GM12878 (cell line): ENCODE measurements around the gene TTC16. TPM values are rescaled to one million over a fixed set of nuclear protein-coding genes. Genes with fewer than 3 reads are reported as not detected.

Experiments
- ATAC-seq: fragments of 200-7000 bp; cut with Tn5 transposase; 3 replicates; pipeline ENCODE4 v1.9.1; 2020; ENCODE audit warnings: mild to moderate bottlenecking, moderate library complexity
- BruUV-seq: library from RNA; stranded (reverse); fragments of 400-500 nt; replicated peaks from 2 replicates; lab custom pipeline; 2021; lab: Mats Ljungman, UMichigan
- CTCF ChIA-PET: fragments of 300-600 bp; sonication (Branson Sonifier 250); formaldehyde crosslinking; extraction: SDS; loops from one replicate; lab custom pipeline; 2021; ENCODE audit warnings: inconsistent platforms; lab: Yijun Ruan, JAX
- POLR2A ChIA-PET: fragments of 350-600 bp; formaldehyde crosslinking; extraction: SDS; loops from one replicate; lab custom pipeline; 2021; ENCODE audit warnings: inconsistent platforms; lab: Charles Lee
- RAD21 ChIA-PET: fragments of 300-600 bp; sonication (Branson Sonifier 250); formaldehyde crosslinking; loops from one replicate; lab custom pipeline; 2023; ENCODE audit warnings: antibody characterized with exemption; ENCODE audit not compliant: unreplicated experiment; lab: Charles Lee
- SMC1A ChIA-PET: fragments of 300-600 bp; sonication (Branson Sonifier 250); formaldehyde crosslinking; loops from one replicate; lab custom pipeline; 2023; ENCODE audit not compliant: unreplicated experiment, uncharacterized antibody; lab: Charles Lee
- DNase-seq: peaks from one replicate; pipeline ENCODE4 v3.0.0-alpha.2; 2011; ENCODE audit warnings: low read depth, low spot score
- FAIRE-seq: peaks from 3 replicates; lab custom pipeline; 2011; peaks lifted over from hg19 to GRCh38; lab: Jason Lieb, UNC
- H2AFZ ChIP-seq: 2 replicates; pipeline ENCODE4 v1.6.0; 2011; ENCODE audit warnings: low read depth, low read length, control low read depth; ENCODE audit not compliant: control insufficient read depth
- H3K27ac ChIP-seq: 2 replicates; pipeline ENCODE4 v1.5.1; 2011; ENCODE audit warnings: control low read depth; ENCODE audit not compliant: control insufficient read depth, insufficient read depth
- H3K27me3 ChIP-seq, 2 experiments: replicated peaks in 1 of 2; 2 replicates each; pipeline versions ENCODE4 v1.6.0 to v1.6.1; 2011; ENCODE audit warnings: low read length in 1 of 2; ENCODE audit not compliant: control insufficient read depth in 2 of 2, insufficient read depth in 2 of 2
- H3K36me3 ChIP-seq, 2 experiments: 2 replicates each; pipeline ENCODE4 v1.5.1; 2011; ENCODE audit warnings: low read length in 1 of 2; ENCODE audit not compliant: control insufficient read depth in 2 of 2, insufficient read depth in 2 of 2
- H3K4me1 ChIP-seq: 2 replicates; pipeline ENCODE4 v1.6.1; 2011; ENCODE audit warnings: mild to moderate bottlenecking, low read length, moderate library complexity, mixed read lengths; ENCODE audit not compliant: control insufficient read depth, insufficient read depth
- H3K4me2 ChIP-seq: 2 replicates; pipeline ENCODE4 v1.6.0; 2011; ENCODE audit warnings: control low read depth; ENCODE audit not compliant: control insufficient read depth, insufficient read depth
- H3K4me3 ChIP-seq: fragments of 200-600 bp; sonication (generic); 2 replicates; pipeline ENCODE4 v1.5.1; 2016
- H3K79me2 ChIP-seq: 2 replicates; pipeline ENCODE4 v1.6.0; 2011; ENCODE audit warnings: low read length; ENCODE audit not compliant: control insufficient read depth, insufficient read depth
- H3K9ac ChIP-seq: 2 replicates; pipeline ENCODE4 v1.8.0; 2011; ENCODE audit warnings: low read length, control low read depth, mixed read lengths; ENCODE audit not compliant: control insufficient read depth, insufficient read depth
- H3K9me3 ChIP-seq: replicated peaks from 3 replicates; pipeline ENCODE4 v1.5.1; 2011; ENCODE audit warnings: mild to moderate bottlenecking, low read length; ENCODE audit not compliant: control insufficient read depth, insufficient read depth
- H4K20me1 ChIP-seq: 2 replicates; pipeline ENCODE4 v1.6.0; 2011; ENCODE audit not compliant: control insufficient read depth, insufficient read depth
- ASH2L ChIP-seq: fragments of 300-600, 200-600 bp; sonication (generic); IDR thresholded peaks from 2 replicates; pipeline ENCODE4 v1.6.1; 2017; ENCODE audit warnings: low read depth, mild to moderate bottlenecking, borderline replicate concordance
- GABPA ChIP-seq: IDR thresholded peaks from 2 replicates; pipeline ENCODE4 v1.6.1; 2014; ENCODE audit warnings: antibody characterized with exemption, low read depth, mild to moderate bottlenecking, inconsistent platforms
- GATAD2B ChIP-seq: fragments of 450-650 bp; conservative IDR thresholded peaks from 2 replicates; pipeline ENCODE4 v1.6.1; 2017; ENCODE audit warnings: low read depth, mild to moderate bottlenecking, moderate library complexity
- HSF1 ChIP-seq: fragments of 150-350 bp; IDR thresholded peaks from 2 replicates; pipeline ENCODE4 v1.6.1; 2014; ENCODE audit warnings: mild to moderate bottlenecking, low read depth, low read length
- IRF3 ChIP-seq: fragments of 450-650 bp; IDR thresholded peaks from 2 replicates; pipeline ENCODE4 v1.6.1; 2014; ENCODE audit warnings: mild to moderate bottlenecking
- MLLT1 ChIP-seq: fragments of 450-650 bp; IDR thresholded peaks from 2 replicates; pipeline ENCODE4 v1.6.1; 2016; ENCODE audit warnings: mild to moderate bottlenecking
- PBX3 ChIP-seq: IDR thresholded peaks from 2 replicates; pipeline ENCODE4 v1.6.1; 2011; ENCODE audit warnings: mild to moderate bottlenecking, low read depth, low read length, moderate library complexity; ENCODE audit not compliant: insufficient replicate concordance
- POLR2A ChIP-seq: IDR thresholded peaks from 2 replicates; pipeline ENCODE4 v1.6.1; 2011; ENCODE audit warnings: low read depth, mild to moderate bottlenecking, low read length
- POLR2AphosphoS2 ChIP-seq: IDR thresholded peaks from 2 replicates; pipeline ENCODE4 v1.6.1; 2011; ENCODE audit warnings: low read depth, mild to moderate bottlenecking, low read length, improper control_type of control experiment, moderate library complexity
- RUNX3 ChIP-seq: IDR thresholded peaks from 2 replicates; pipeline ENCODE4 v1.6.1; 2012; ENCODE audit warnings: low read length, inconsistent platforms
- SMAD5 ChIP-seq: IDR thresholded peaks from 2 replicates; pipeline ENCODE4 v1.6.1; 2016; ENCODE audit warnings: antibody characterized with exemption, low read depth
- STAT3 ChIP-seq: IDR thresholded peaks from 2 replicates; pipeline ENCODE4 v1.6.1; 2011; ENCODE audit warnings: low read depth, low read length, improper control_type of control experiment
- TARDBP ChIP-seq: IDR thresholded peaks from 2 replicates; pipeline ENCODE4 v1.6.1; 2016; ENCODE audit warnings: borderline replicate concordance
- YY1 ChIP-seq: IDR thresholded peaks from 2 replicates; pipeline ENCODE4 v1.6.1; 2011; ENCODE audit warnings: low read depth, mild to moderate bottlenecking, low read length
- WGBS: methylation state at CpG from one replicate; pipeline ENCODE4 v1.1.6; 2016; ENCODE audit warnings: low lambda C conversion rate; ENCODE audit not compliant: insufficient replicate concordance, insufficient coverage; ENCODE audit errors: missing lambda C conversion rate; 5-methylcytosine and 5-hydroxymethylcytosine counted together
- in situ Hi-C: fragments of 300-500 bp; cut with MboI; formaldehyde crosslinking; loops from 9 replicates; pipeline ENCODE4 v1.14.3; 2018; ENCODE audit warnings: mixed read lengths
- intact Hi-C: fragments of 100-400 bp; cut with micrococcal nuclease; formaldehyde crosslinking; loops from one replicate; pipeline ENCODE4 v1.14.2; 2022; ENCODE audit not compliant: unreplicated experiment
- polyA plus RNA-seq, 11 experiments: library from polyadenylated mRNA; depleted of rRNA in 4 of 11; unstranded in 6 of 11; stranded (reverse) in 5 of 11; fragments of >200 nt; fragmentation: Nextera tagmentation in 4 of 11; fragmentation: Illumina TruSeq in 1 of 11; extraction: Ambion mirVana in 4 of 11; extraction: Trizol in 1 of 11; gene quantifications; 1 replicate in 1 of 11; 2 replicates in 10 of 11; pipeline versions ENCODE4 v1.2.1 to v1.2.3, GENCODE V29; 2011 to 2016; ENCODE audit warnings: inconsistent platforms in 2 of 11, missing spikeins in 2 of 11, low read depth in 1 of 11
- total RNA-seq, 4 experiments: library from RNA; depleted of rRNA in 3 of 4; stranded (reverse); fragments of >200 nt in 3 of 4; fragmentation: Illumina TruSeq in 1 of 4; extraction: Trizol in 1 of 4; gene quantifications; 2 replicates each; pipeline versions ENCODE4 v1.2.1 to v1.2.3, GENCODE V29; 2013 to 2021

Gene TTC16
- total and polyA plus RNA-seq, 10 of the 15 experiments (the other 5 are each of a cell fraction or from before 2014, with no cell fraction given), result 0.03 TPM; not detected in 9

GRCh38 chr9:127724012-127724411 lies 8.1 kb downstream of the TTC16 start:
- ATAC-seq (no peak), FAIRE-seq (no peak), DNase-seq (no peak)
- Histone ChIP-seq H3K27ac (no peak overlapping the region), H3K27me3 (no peaks in the 10 kb centered on the region), H4K20me1 (no peaks in the 10 kb centered on the region), H2AFZ (no peak overlapping the region), H3K79me2 (no peaks in the 10 kb centered on the region), H3K4me3 (no peak overlapping the region), H3K9me3 (no peaks in the 10 kb centered on the region), H3K4me2 (no peak overlapping the region), H3K9ac (no peak overlapping the region), H3K4me1 (no peaks in the 10 kb centered on the region), H3K36me3 (no peaks in the 10 kb centered on the region)
- ChIA-PET POLR2A (no interaction called here), SMC1A (no interaction called here), CTCF (no interaction called here), RAD21 (no interaction called here)
- BruUV-seq, result no TSS peak
- in situ Hi-C loops, result no loop called here
- no peak for TF ChIP-seq IRF3
- TF ChIP-seq GATAD2B, result no peak
- no peak for TF ChIP-seq TARDBP
- intact Hi-C loops, result no loop called here
- WGBS, result 41% methylated on average over 23 of the region's 23 CpGs

GRCh38 chr9:127726871-127727270 lies 11.0 kb downstream of the TTC16 start:
- H3K79me2 ChIP-seq, result no peaks in the 10 kb centered on the region
- H3K27me3 ChIP-seq, result no peaks in the 10 kb centered on the region
- DNase-seq, result no peak
- ChIA-PET POLR2A (interaction anchor here (2.5 kb wide), 1 partner anchor 11 kb away, joined by 8 read pairs; the partner anchor contains the start of genes PTRH1 and TTC16), SMC1A (no interaction called here), CTCF (no interaction called here), RAD21 (interaction anchor here (0.6 kb wide), 1 partner anchor 672 kb away, joined by 4 read pairs; no protein-coding TSS in a partner anchor)
- H3K36me3 ChIP-seq, result no peaks in the 10 kb centered on the region
- H4K20me1 ChIP-seq, result no peaks in the 10 kb centered on the region
- no peaks in the 10 kb centered on the region for H3K9me3 ChIP-seq
- no peak overlapping the region for H3K9ac ChIP-seq
- H3K4me1 ChIP-seq, result no peaks in the 10 kb centered on the region
- no peak for FAIRE-seq
- no peak overlapping the region for H2AFZ ChIP-seq
- no peak overlapping the region for H3K4me3 ChIP-seq
- intact Hi-C loops (no loop called here), in situ Hi-C loops (no loop called here)
- no peak overlapping the region for H3K4me2 ChIP-seq
- BruUV-seq, result no TSS peak
- WGBS, result 36% methylated on average over 8 of the region's 8 CpGs
- ATAC-seq, result no peak
- H3K27ac ChIP-seq, result no peak overlapping the region
- TF ChIP-seq YY1 (no peak), ASH2L (no peak), GABPA (no peak), PBX3 (no peak), SMAD5 (no peak), STAT3 (no peak), MLLT1 (no peak), HSF1 (no peak), POLR2AphosphoS2 (no peak), RUNX3 (no peak), POLR2A (no peak)
